Left colon (tissue), 2 donors: ENCODE results near the gene CLCN6. TPM values are rescaled to one million over a fixed set of nuclear protein-coding genes. Genes with fewer than 3 reads are reported as not detected.

Source experiments
- ATAC-seq: fragments of 200-7000 bp; cut with Tn5 transposase; one replicate; pipeline ENCODE4 v1.9.1; 2020; ENCODE audit warnings: mild to moderate bottlenecking, moderate library complexity
- DNase-seq, 2 donors: peaks; one replicate each; pipeline ENCODE4 v3.0.0-alpha.2; 2020
- intact Hi-C, 2 donors: fragments of 100-400 bp; cut with DNase I in 1 of 2; cut with micrococcal nuclease in 1 of 2; formaldehyde crosslinking; loops; one replicate each; pipeline versions ENCODE4 v1.11.2 to v1.14.0; 2022; cut with DNase I, micrococcal nuclease
- total RNA-seq, 2 donors: library from RNA; stranded (reverse); fragmentation: NEBNext Ultra II Directional; extraction: Animal tissue kit (Norgen Biotek cat#: 25700); gene quantifications; one replicate each; pipeline ENCODE4 v1.2.1, GENCODE V29; 2021
- donor health status: DM: no; HTN: no; CAD: no.
- donor health status: DM: yes; HTN: yes; CAD: no.

CLCN6 gene
- total RNA-seq, 2 donors from 2014 or later = 14.6 to 20.4 TPM

- ATAC-seq (no peak), DNase-seq (no peak)
- intact Hi-C loops = no loop called here
Measured at GRCh38 chr1:11860587-11860986, 54.6 kb downstream of the CLCN6 start.

DNA sequence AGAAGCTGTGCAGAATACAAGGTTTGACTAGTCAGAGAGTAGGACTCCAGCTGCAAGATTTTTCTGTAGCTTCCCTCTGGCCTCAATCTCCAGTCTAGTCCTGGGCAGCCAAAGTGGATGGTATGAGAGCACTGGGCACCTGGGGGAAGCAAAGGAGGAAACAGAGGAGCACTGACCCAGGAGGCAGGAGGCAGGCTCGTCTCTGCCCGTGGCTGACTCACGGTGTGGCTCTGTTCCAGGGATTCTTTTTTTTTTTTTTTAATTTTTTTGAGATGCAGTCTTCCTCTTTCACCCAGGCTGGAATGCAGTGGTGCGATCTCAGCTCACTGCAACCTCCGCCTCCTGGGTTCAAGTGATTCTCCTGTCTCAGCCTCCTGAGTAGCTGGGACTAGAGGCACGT lies 56.9 kb downstream of the CLCN6 start:
- intact Hi-C loops = no loop called here
- no peak for ATAC-seq

GRCh38 chr1:11868331-11868980 lies 62.5 kb downstream of the CLCN6 start:
- intact Hi-C loops = no loop called here
- ATAC-seq (no peak), DNase-seq (no peak)

More for the DNA sequence above, 56.9 kb downstream of the CLCN6 start:
- no peak for DNase-seq

- no peak for DNase-seq
- ATAC-seq = no peak
- intact Hi-C loops = no loop called here
Measured at GRCh38 chr1:11869104-11869503, 63.1 kb downstream of the CLCN6 start.

- ATAC-seq = no peak
- no peak for DNase-seq
- intact Hi-C loops = no loop called here
Measured at GRCh38 chr1:11869650-11870207, 63.7 kb downstream of the CLCN6 start.

DNA sequence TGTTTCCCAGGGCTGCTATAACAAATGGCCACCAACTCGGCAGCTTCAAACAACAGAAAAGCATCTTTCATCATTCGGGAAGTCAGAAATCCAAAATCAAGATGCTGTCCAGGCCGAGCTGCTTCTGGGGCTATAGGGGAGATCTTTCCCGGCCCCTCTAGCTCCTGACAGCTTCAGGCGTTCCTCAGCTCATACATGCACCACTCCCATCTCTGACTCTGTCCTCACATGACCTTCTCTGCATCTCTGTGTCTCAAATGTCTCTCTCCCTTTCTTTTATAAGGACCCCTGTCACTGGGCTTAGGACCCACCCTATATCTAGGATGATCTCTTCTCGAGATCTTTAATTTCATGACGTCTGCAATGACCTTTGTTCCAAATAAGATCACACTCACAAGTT lies 66.6 kb downstream of the CLCN6 start:
- DNase-seq (no peak), ATAC-seq (no peak)
- intact Hi-C loops = no loop called here

GRCh38 chr1:11873395-11874257 lies 67.6 kb downstream of the CLCN6 start:
- intact Hi-C loops = no loop called here
- DNase-seq (no peak), ATAC-seq (no peak)

- DNase-seq = no peak
- intact Hi-C loops = no loop called here
- no peak for ATAC-seq
Measured at GRCh38 chr1:11874258-11874562, 68.2 kb downstream of the CLCN6 start.

- DNase-seq = no peak
- intact Hi-C loops = no loop called here
- ATAC-seq = no peak
Measured at GRCh38 chr1:11874624-11875023, 68.6 kb downstream of the CLCN6 start.

GRCh38 chr1:11875094-11875493 lies 69.1 kb downstream of the CLCN6 start:
- intact Hi-C loops = no loop called here
- DNase-seq = no peak
- ATAC-seq = no peak

GRCh38 chr1:11877074-11877473 lies 71.1 kb downstream of the CLCN6 start:
- ATAC-seq (no peak), DNase-seq (no peak)
- intact Hi-C loops = no loop called here

- ATAC-seq = no peak
- intact Hi-C loops = no loop called here
Measured at GRCh38 chr1:11878081-11878890, 72.3 kb downstream of the CLCN6 start.

GRCh38 chr1:11878891-11879190 lies 72.8 kb downstream of the CLCN6 start:
- no peak for DNase-seq
- intact Hi-C loops = no loop called here
- no peak for ATAC-seq

More at GRCh38 chr1:11878081-11878890, 72.3 kb downstream of the CLCN6 start:
- DNase-seq = no peak

DNA sequence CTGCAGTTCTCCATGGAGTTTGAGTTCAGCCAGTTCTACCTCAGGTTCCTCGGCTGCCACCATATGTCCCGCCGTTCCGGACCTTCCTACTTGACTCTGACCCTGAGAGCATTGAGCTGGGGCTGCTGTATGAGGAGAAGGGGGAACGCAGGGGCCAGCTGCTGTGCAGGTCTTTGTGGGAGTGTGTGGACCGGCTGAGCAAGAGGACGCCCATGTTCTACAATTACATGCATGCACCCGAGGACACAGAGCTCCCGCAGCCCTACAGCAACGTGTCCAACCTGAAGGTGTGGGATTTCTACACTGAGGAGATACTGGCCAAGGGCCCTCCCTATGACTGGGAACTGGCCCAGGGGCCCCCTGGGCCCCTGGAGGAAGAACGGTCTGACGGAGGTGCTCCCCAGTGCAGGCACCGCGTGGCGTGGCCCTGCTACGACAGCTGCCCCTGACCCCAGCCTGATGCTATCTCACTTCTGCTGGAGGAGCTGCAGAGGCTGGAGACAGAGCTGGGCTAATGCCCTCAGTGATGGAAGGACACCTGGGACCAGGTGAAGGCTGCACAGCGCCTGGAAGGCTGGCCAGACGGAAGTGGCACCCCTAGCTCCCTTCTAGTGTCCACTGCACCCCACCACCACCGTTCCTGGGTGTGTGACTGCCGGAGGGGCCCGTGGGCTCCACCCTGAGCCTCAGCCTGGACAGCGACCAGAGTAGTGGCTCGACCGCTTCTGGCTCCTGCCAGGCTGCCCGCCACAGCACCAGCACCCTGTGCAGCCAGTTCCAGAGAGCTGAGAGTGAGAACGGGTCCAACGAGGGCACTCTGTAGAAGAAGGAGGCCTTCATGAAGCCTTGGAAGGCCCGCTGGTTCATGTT lies 73.6 kb downstream of the CLCN6 start:
- DNase-seq (no peak), ATAC-seq (no peak)
- intact Hi-C loops = no loop called here

GRCh38 chr1:11880181-11880575 lies 74.2 kb downstream of the CLCN6 start:
- intact Hi-C loops = no loop called here
- ATAC-seq (no peak), DNase-seq (no peak)

DNA sequence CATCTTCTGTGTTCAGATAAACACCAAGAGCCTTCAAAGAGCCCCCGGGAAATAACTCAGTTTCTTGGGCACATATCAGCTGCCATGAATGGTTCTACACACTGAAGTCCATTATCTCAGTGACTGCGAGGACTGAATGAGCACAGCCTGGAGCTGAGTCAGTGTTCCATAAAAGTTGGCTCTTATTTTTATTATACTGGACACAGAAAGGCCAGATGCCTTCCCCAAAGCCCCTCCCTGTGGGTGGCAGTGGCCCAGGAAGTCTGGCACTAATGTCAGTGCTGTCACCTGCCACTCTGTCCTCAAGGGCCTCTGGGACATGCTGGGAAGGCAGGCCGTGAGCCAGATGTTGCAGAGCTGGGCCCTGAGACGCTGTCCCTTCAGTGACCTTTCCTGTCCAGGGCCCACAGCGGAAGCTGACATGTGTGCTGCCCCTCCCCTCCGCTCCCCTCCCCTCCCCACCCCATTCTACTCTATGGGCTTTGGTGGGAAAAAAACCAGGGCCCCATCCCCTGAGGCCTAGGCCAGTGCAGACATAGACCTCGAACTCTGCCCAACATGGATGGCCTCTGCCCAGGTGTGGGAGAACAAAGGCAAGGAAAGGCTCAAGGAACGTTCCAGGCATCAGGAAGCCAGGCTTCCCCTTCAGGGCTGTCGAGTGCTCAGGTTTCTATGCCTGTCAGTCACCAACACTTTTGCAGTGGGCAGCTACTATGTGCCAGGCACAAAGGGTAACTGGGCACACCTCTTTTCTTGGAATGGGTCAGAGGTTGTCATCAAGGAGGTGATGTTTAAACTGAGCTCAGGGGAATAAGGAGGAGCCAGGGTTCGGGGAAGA lies 75.1 kb downstream of the CLCN6 start:
- no peak for ATAC-seq
- intact Hi-C loops = no loop called here
- DNase-seq = no peak

DNA sequence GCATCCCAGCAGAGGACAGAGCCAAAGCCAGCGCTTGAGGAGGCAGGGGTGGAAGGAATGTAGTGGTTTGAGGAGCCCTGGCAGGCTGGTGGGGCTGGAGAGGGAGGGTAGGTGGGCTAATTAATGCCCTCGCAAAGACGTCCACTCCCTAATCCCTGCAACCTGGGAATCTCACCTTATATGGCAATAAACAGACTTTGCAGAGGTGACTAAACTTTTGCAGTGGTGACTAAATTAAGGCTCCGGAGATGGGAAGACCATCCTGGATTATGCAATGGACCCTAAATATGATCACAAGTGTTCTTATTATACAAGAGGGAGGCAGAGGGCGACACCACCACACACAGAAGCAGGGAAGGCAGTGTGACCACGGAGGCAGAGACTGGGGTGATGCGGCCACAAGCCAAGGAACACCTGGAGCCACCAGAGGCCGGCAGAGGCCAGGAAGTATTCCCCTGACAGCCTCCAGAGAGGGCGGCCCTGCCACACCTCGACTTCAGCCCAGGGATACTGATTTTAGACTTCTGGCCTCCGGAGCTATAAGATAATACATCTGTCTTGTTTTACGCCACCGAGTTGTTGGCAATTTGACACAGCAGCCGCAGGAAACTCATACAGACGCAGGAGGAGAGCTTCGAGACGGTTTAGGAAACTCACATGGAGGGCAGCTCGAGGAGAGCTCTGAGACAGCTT lies 75.9 kb downstream of the CLCN6 start:
- intact Hi-C loops = no loop called here
- ATAC-seq = no peak
- no peak for DNase-seq
